OCI-LY3 (cell line): Measurements from ENCODE around the gene PLVAP.
A peak's percentile ranks its signal among the peaks of the same experiment; 100 is the strongest.

Experiments used
- H2AFZ ChIP-seq: fragments of 200-600, 300-600 bp; shearing (Covaris generic); 2 replicates; pipeline ENCODE4 v1.6.0; 2014; ENCODE audit warnings: antibody characterized with exemption, low read depth, low read length
- H3K27ac ChIP-seq: fragments of 200-600, 300-600 bp; sonication (generic); 2 replicates; pipeline ENCODE4 v1.5.1; 2014; ENCODE audit warnings: mild to moderate bottlenecking, low read length, moderate library complexity, mixed read lengths
- H3K27me3 ChIP-seq: fragments of 200-600, 300-600 bp; sonication (generic); 2 replicates; pipeline ENCODE4 v1.6.1; 2014; ENCODE audit warnings: low read depth, low read length, mixed read lengths
- H3K36me3 ChIP-seq: fragments of 200-600, 300-600 bp; sonication (generic); replicated peaks from 2 replicates; pipeline ENCODE3; 2014; ENCODE audit warnings: low read depth, low read length, mixed read lengths
- H3K4me1 ChIP-seq: fragments of 300-600, 200-600 bp; sonication (generic); 2 replicates; pipeline ENCODE4 v1.6.1; 2014; ENCODE audit warnings: low read length, mixed read lengths
- H3K4me2 ChIP-seq: fragments of 200-600, 300-600 bp; sonication (generic); 2 replicates; pipeline ENCODE4 v1.6.1; 2014; ENCODE audit warnings: low read length, mixed read lengths
- H3K4me3 ChIP-seq: fragments of 300-600, 200-600 bp; sonication (generic); 2 replicates; pipeline ENCODE4 v1.5.1; 2014; ENCODE audit warnings: antibody characterized with exemption, mild to moderate bottlenecking, low read length, moderate library complexity
- H3K79me2 ChIP-seq: fragments of 300-600, 200-600 bp; shearing (Covaris generic); 2 replicates; pipeline ENCODE4 v1.6.1; 2014; ENCODE audit warnings: mild to moderate bottlenecking, low read length, mixed read lengths
- H3K9ac ChIP-seq: fragments of 300-600, 200-600 bp; shearing (Covaris generic); 2 replicates; pipeline ENCODE4 v1.6.0; 2014; ENCODE audit warnings: mild to moderate bottlenecking, low read length, moderate library complexity
- H3K9me3 ChIP-seq: fragments of 200-600, 300-600 bp; shearing (Covaris generic); 2 replicates; pipeline ENCODE4 v1.6.1; 2014; ENCODE audit warnings: low read length, mixed read lengths; ENCODE audit not compliant: insufficient read depth
- H4K20me1 ChIP-seq: fragments of 200-600, 300-600 bp; sonication (generic); 2 replicates; pipeline ENCODE4 v1.6.1; 2016; ENCODE audit warnings: low read length, mixed read lengths; ENCODE audit not compliant: insufficient read depth
- CTCF ChIP-seq: fragments of 200-600, 300-600 bp; sonication (generic); IDR thresholded peaks from 2 replicates; pipeline ENCODE4 v1.5.1; 2014; ENCODE audit warnings: antibody characterized with exemption, low read length, low read depth
- EZH2phosphoT487 ChIP-seq: fragments of 200-600 bp; shearing (Covaris generic); IDR thresholded peaks from 2 replicates; pipeline ENCODE4 v1.6.1; 2018; ENCODE audit warnings: antibody characterized with exemption, mixed run types, low read depth

Gene PLVAP

GRCh38 chr19:17398902-17399527 is 21.9 kb upstream of the PLVAP start:
- Histone ChIP-seq H3K27me3 (no peaks in the 10 kb centered on the region), H3K9me3 (no peaks in the 10 kb centered on the region), H3K79me2 (peaks cover 6% of the 10 kb centered on the region), H3K4me1 (peaks cover 3% of the 10 kb centered on the region), H3K36me3 (peaks cover 15% of the 10 kb centered on the region), H3K4me2 (no peak overlapping the region), H3K9ac (no peak overlapping the region), H4K20me1 (no peaks in the 10 kb centered on the region; the same call in 1 of the 2 replicates), H3K27ac (no peak overlapping the region), H2AFZ (no peak overlapping the region), H3K4me3 (no peak overlapping the region)
- TF ChIP-seq CTCF (no peak), EZH2phosphoT487 (no peak)

- H3K79me2 ChIP-seq, result no peaks in the 10 kb centered on the region
- no peak overlapping the region for H3K27ac ChIP-seq
- TF ChIP-seq EZH2phosphoT487, result no peak
- TF ChIP-seq CTCF, result peak; percentile 47
- peaks cover 7% of the 10 kb centered on the region for H3K4me1 ChIP-seq
- no peaks in the 10 kb centered on the region for H3K9me3 ChIP-seq
- H3K4me2 ChIP-seq, result no peak overlapping the region
- H3K9ac ChIP-seq, result no peak overlapping the region
- H3K27me3 ChIP-seq, result peaks cover 2% of the 10 kb centered on the region; the same call in 1 of the 2 replicates
- H3K36me3 ChIP-seq, result no peaks in the 10 kb centered on the region
- H3K4me3 ChIP-seq, result no peak overlapping the region
- H4K20me1 ChIP-seq, result no peaks in the 10 kb centered on the region
- no peak overlapping the region for H2AFZ ChIP-seq
Measured at GRCh38 chr19:17394891-17395415, 17.8 kb upstream of the PLVAP start.

- Histone ChIP-seq H3K9me3 (no peaks in the 10 kb centered on the region), H3K4me1 (peaks cover 7% of the 10 kb centered on the region), H3K27me3 (peaks cover 3% of the 10 kb centered on the region; the same call in 1 of the 2 replicates), H3K4me2 (no peak within 1 kb of the TSS), H3K36me3 (no peaks in the 10 kb centered on the region), H2AFZ (no peak within 1 kb of the TSS), H3K4me3 (no peak within 1 kb of the TSS), H3K9ac (no peak within 1 kb of the TSS), H3K79me2 (no peaks in the 10 kb centered on the region), H4K20me1 (no peaks in the 10 kb centered on the region), H3K27ac (no peak within 1 kb of the TSS)
- TF ChIP-seq EZH2phosphoT487 (no peak), CTCF (no peak)
Measured at GRCh38 chr19:17393914-17394313, 16.8 kb upstream of the PLVAP start, which contains the start of gene CCDC194. Gene CCDC194, minus strand, starts transcription at chr19:17394196. Its CDS starts 38 bp downstream, at chr19:17394158.

GRCh38 chr19:17393002-17393401 is 15.9 kb upstream of the PLVAP start:
- Histone ChIP-seq H3K9me3 (no peaks in the 10 kb centered on the region), H3K4me1 (peaks cover 7% of the 10 kb centered on the region), H3K27me3 (peaks cover 3% of the 10 kb centered on the region; the same call in 1 of the 2 replicates), H4K20me1 (no peaks in the 10 kb centered on the region), H3K79me2 (no peaks in the 10 kb centered on the region), H3K27ac (no peak overlapping the region), H3K4me3 (no peak overlapping the region), H3K36me3 (no peaks in the 10 kb centered on the region), H2AFZ (no peak overlapping the region), H3K4me2 (no peak overlapping the region), H3K9ac (no peak overlapping the region)
- no peak for TF ChIP-seq EZH2phosphoT487
